ENCODE measurements around the gene RNF113B. TPM values are rescaled to one million over a fixed set of nuclear protein-coding genes. Genes with fewer than 3 reads are reported as not detected.

The RNF113B gene
- total RNA-seq, 4 donors from 2014 or later: not detected

DNA sequence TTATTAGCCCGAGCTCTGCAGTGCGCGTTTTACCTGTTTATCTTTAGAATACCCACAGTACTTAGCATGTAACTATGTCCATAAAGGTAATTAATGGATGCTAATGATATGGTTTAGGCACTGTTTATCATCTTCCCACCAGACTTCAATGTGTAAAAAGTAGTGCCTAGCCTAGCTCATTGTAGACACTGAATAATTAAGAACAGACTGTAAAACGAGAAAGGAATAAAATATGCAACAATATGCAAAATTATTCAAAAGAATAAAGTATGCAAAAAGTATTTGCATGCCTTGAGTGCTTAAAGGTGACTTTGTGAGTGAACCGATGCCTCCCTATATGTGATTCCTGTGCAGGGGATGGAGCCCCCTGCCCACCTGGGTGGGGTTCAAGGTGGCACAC is 35.7 kb upstream of the RNF113B start:
- DNase-seq (ENCODE audit: low spot score in 2 of 2): no peak
- TF ChIP-seq EP300 (IDR thresholded peaks at IDR 0.05) (no peak), POLR2A (IDR thresholded peaks at IDR 0.05) (no peak), POLR2AphosphoS5 (IDR thresholded peaks at IDR 0.05) (no peak)
- TF ChIP-seq, protein P1, sequence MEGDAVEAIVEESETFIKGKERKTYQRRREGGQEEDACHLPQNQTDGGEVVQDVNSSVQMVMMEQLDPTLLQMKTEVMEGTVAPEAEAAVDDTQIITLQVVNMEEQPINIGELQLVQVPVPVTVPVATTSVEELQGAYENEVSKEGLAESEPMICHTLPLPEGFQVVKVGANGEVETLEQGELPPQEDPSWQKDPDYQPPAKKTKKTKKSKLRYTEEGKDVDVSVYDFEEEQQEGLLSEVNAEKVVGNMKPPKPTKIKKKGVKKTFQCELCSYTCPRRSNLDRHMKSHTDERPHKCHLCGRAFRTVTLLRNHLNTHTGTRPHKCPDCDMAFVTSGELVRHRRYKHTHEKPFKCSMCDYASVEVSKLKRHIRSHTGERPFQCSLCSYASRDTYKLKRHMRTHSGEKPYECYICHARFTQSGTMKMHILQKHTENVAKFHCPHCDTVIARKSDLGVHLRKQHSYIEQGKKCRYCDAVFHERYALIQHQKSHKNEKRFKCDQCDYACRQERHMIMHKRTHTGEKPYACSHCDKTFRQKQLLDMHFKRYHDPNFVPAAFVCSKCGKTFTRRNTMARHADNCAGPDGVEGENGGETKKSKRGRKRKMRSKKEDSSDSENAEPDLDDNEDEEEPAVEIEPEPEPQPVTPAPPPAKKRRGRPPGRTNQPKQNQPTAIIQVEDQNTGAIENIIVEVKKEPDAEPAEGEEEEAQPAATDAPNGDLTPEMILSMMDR (IDR thresholded peaks at IDR 0.05): no peak
- no peaks in the 10 kb centered on the region for H3K9me3 ChIP-seq
- H3K27me3 ChIP-seq: no peaks in the 10 kb centered on the region
- peaks cover 19% of the 10 kb centered on the region for H3K4me1 ChIP-seq
- WGBS: 84% methylated on average over 5 of the region's 5 CpGs
- no peak overlapping the region for H3K4me3 ChIP-seq
- peaks cover 4% of the 10 kb centered on the region for H3K36me3 ChIP-seq
- no peak overlapping the region for H3K27ac ChIP-seq

DNA sequence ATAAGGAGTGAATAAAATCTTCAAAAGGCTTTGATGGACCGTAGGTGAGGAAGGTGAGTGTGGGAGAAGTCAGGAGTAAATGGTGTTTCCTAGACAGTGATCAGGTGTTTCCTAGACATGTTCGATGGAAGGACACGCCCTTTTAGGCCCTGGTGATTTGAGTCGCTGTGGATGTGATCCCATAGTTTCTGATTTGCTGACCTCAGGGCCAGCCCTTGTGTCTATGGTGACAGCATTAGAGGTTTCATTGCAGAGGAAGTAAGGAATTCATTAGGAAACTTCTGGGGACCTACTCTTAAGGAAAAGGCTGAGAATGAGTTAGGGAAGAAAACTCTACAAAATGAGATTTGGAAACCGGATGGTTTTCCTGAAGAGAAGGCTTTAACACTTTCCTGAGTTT is 31.5 kb upstream of the RNF113B start:
- no peak overlapping the region for H3K27ac ChIP-seq
- H3K9me3 ChIP-seq: peaks cover 13% of the 10 kb centered on the region
- H3K36me3 ChIP-seq: no peaks in the 10 kb centered on the region
- no peak overlapping the region for H3K4me3 ChIP-seq
- TF ChIP-seq POLR2A (IDR thresholded peaks at IDR 0.05) (no peak), POLR2AphosphoS5 (IDR thresholded peaks at IDR 0.05) (no peak), EP300 (IDR thresholded peaks at IDR 0.05) (no peak)
- TF ChIP-seq, protein P1 (IDR thresholded peaks at IDR 0.05): no peak
- DNase-seq (ENCODE audit: low spot score in 2 of 2): no peak
- H3K4me1 ChIP-seq: no peaks in the 10 kb centered on the region
- H3K27me3 ChIP-seq: no peaks in the 10 kb centered on the region
- 93% methylated on average over 5 of the region's 5 CpGs for whole genome bisulfite sequencing

DNA sequence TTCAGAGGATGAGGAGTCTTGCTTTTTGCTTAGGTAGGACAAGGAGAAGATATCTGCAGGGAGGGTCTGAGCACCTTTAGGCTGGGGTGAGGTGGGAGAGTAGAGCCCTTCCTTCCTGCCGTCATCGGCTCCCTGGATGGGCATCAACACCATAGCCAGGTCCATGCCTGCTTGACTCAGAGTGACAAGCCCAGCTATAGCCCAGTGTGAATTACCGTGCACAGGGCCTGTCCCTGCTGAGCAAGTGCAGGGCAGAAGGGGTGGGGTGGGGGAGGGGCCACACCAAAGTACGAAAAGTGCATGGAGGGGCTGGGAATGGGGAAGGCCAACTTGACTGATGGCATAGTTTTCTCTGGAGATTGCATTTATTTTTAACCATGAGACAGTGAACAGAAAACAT is 30.3 kb upstream of the RNF113B start:
- Histone ChIP-seq H3K4me3 (no peak overlapping the region), H3K36me3 (no peaks in the 10 kb centered on the region), H3K9me3 (peaks cover 13% of the 10 kb centered on the region), H3K4me1 (no peaks in the 10 kb centered on the region), H3K27me3 (no peaks in the 10 kb centered on the region), H3K27ac (no peak overlapping the region)
- 84% methylated on average over 4 of the region's 4 CpGs for WGBS
- TF ChIP-seq POLR2A (IDR thresholded peaks at IDR 0.05) (no peak), POLR2AphosphoS5 (IDR thresholded peaks at IDR 0.05) (no peak), EP300 (IDR thresholded peaks at IDR 0.05) (no peak)
- TF ChIP-seq, protein P1 (IDR thresholded peaks at IDR 0.05): no peak
- DNase-seq (ENCODE audit: low spot score in 2 of 2): no peak

DNA sequence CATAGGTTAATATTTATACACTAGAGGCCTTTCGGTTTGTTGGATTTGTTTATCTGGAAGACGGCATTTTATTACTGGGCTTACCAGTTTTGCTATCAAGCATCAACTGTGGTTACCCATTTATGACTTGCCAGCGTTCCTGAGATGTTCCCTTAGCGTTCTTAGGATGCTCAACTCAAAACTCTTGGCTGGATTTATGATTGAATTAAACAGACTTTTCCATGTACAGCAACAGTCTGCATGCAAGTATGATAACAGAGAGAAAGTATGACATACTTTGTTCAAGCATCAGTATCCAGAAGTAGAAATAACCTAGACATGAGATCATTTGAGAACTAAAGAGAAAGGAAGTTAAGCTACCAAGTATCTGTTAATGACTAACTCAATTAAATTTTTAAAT is 29.9 kb upstream of the RNF113B start:
- Histone ChIP-seq H3K4me3 (no peak overlapping the region), H3K27me3 (no peaks in the 10 kb centered on the region), H3K27ac (no peak overlapping the region), H3K9me3 (peaks cover 13% of the 10 kb centered on the region), H3K36me3 (no peaks in the 10 kb centered on the region), H3K4me1 (no peaks in the 10 kb centered on the region)
- DNase-seq (ENCODE audit: low spot score in 2 of 2): no peak
- TF ChIP-seq POLR2A (IDR thresholded peaks at IDR 0.05): no peak
- no peak for TF ChIP-seq POLR2AphosphoS5 (IDR thresholded peaks at IDR 0.05)
- no peak for TF ChIP-seq EP300 (IDR thresholded peaks at IDR 0.05)
- TF ChIP-seq, protein P1 (IDR thresholded peaks at IDR 0.05): no peak
- WGBS: 69% methylated on average over 4 of the region's 4 CpGs

DNA sequence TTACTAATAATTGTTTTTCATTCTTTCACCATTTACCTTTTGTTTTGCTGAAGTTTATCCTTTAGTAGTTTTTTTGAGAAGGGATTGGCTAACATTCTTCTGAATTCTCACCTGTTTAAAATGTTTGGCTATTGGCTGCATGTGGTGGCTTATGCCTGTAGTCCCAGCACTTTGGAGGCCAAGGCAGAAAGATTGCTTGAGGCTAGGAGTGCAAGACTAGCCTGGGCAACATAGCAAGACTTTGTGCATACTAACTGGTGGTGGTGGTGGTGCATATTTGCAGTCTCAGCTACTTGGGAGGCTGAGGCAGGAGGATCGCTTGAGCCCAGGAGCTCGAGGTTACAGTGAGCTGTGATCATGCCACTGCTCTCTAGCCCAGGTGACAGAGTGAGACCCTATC is 27.5 kb upstream of the RNF113B start:
- Histone ChIP-seq H3K27me3 (no peaks in the 10 kb centered on the region), H3K4me3 (no peak overlapping the region), H3K36me3 (no peaks in the 10 kb centered on the region), H3K27ac (no peak overlapping the region), H3K4me1 (no peaks in the 10 kb centered on the region), H3K9me3 (peaks cover 13% of the 10 kb centered on the region)
- TF ChIP-seq, protein P1 (IDR thresholded peaks at IDR 0.05): no peak
- no peak for TF ChIP-seq POLR2A (IDR thresholded peaks at IDR 0.05)
- TF ChIP-seq POLR2AphosphoS5 (IDR thresholded peaks at IDR 0.05): no peak
- TF ChIP-seq EP300 (IDR thresholded peaks at IDR 0.05): no peak
- 90% methylated on average over 2 of the region's 2 CpGs for WGBS
- DNase-seq (ENCODE audit: low spot score in 2 of 2): no peak

All from suprapubic skin (tissue), 4 donors.